ENCODE measurements around the gene PRPSAP2.
"Not testable (repeated sequence)": the region's sequence is repeated elsewhere in the genome, so short reads cannot be mapped to it uniquely, and the experiment has no call there.

Gene PRPSAP2, protein sequence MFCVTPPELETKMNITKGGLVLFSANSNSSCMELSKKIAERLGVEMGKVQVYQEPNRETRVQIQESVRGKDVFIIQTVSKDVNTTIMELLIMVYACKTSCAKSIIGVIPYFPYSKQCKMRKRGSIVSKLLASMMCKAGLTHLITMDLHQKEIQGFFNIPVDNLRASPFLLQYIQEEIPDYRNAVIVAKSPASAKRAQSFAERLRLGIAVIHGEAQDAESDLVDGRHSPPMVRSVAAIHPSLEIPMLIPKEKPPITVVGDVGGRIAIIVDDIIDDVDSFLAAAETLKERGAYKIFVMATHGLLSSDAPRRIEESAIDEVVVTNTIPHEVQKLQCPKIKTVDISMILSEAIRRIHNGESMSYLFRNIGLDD

DNA sequence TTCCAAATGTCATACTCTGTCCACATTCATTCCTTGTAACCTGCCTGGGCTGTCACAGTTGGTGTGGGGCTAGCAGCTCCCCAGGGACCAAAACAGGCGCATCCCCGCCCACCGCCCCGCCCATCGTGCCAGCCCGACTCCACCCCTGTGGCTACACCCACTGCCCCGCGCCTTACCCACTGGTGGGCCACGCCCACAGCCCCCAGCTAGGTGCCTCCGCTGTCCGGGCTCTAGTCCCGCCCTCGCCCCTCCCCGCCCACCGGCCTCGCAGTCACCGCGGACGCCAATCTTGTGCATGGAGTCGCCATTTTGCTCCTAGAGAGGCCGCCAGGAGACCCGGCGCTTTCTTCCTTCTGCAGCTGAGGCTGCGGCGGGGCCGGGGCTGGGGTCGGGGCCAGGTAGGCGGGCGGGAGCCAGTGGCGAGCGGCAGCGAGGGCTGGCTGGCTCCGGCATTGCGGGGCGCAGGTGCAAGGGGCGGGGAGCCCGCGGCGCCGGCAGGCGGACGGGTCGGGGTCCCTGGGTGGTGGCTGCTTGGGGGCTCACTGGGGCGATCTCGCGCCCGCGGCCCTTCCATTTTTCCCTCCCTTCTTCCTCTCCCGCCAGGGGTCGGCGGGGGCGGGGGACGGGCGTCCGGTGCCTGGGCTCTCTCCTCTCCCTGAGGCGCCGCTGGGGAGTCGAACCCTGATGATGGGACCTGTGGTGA, at the start of gene PRPSAP2:
TSS of gene PRPSAP2 (plus strand) at position 268 of the 703 bp plus-strand sequence. CDS start 7,703 bp downstream, outside the sequence.
- DNase-seq (ENCODE audit: low read depth): peak; percentile 85

DNA sequence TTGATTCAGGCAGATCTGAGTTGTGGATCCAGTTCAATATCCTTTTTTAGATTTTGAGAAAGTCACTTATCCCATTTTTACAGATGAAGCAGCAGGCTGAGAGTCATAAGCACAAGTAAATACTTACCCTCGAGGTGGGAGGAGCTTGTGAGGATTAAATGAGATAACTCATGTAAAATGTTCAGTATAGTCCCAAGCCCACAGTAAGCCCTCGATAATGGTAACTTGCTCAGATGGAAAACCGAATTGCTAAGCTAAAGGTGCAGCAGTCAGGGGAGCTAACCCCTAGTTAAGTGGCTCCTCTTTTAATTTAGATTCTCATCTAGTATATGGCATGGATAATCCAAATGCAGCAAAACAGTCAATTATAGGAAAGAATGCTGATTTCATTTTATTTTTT, 42.0 kb upstream of the PRPSAP2 start:
- not testable (repeated sequence) for DNase-seq (ENCODE audit: low read depth)

DNA sequence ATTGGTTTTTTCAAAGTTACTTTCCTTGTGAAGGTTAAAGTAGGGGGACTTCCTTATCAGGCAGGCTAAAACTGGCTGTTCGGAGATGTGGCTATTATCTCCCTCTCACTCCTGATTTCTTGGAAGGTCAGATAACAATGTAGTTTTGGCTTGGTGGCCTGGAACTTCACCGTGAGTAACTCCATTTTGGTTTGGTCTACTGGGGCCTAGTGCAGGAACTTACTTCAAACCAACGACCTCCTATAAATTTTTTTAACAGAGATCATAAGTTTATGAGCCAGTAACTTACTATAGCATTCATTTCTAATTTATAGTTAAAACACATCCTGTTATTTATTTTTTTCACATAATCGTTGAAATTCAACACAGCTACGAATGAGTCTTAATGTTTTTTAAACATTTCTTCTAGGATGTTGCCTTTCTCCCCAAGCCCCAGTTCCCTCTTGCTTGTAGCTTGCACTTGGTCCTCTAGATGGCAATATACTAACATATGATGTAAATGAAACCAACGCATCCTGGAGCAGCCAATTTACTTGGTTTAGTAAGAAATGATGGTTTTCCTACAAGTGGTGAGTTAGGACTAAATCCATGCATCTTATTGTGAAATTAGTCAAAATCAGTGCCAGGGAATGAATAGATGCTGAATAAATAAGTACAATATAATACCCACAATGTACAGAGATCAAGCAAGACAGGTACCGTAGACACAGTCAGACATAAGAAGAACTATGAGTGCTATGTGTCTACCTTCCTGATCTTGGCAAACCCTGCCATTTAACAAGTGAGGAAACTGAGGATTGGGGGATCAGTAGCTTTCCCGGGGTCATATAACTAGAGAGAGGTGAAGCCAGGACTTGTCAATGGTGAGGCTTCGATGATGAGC, 41.2 kb upstream of the PRPSAP2 start:
- DNase-seq (ENCODE audit: low read depth): not testable (repeated sequence)

- DNase-seq (ENCODE audit: low read depth): not testable (repeated sequence)
Observed at GRCh38 chr17:18821430-18821829, 36.5 kb upstream of the PRPSAP2 start.

GRCh38 chr17:18827613-18828012, 30.3 kb upstream of the PRPSAP2 start:
- not testable (repeated sequence) for DNase-seq (ENCODE audit: low read depth)

GRCh38 chr17:18848501-18848900, 9.4 kb upstream of the PRPSAP2 start:
- no peak for DNase-seq (ENCODE audit: low read depth)

DNA sequence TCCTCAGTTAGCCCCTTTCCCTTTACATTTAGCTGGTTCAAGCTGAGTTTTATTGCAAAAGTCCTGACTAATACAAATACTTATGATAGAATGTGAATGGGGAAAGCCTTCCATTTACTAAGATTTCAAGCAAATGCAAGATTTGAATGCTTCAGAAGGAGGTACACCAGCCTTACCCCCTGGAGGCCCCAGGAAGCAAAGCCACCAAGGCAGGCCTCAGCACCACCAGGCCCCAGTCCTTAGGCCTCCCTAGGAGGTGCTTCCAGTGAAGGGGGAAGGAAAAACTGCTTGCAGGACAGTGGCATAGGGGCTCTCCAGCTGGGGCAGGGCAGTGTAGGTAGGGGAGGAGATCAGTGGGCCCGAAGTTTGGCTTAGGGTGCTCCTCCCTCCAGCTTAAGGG, 7.3 kb upstream of the PRPSAP2 start:
- DNase-seq (ENCODE audit: low read depth): no peak

- DNase-seq (ENCODE audit: low read depth): no peak
Observed at GRCh38 chr17:18851201-18851600, 6.7 kb upstream of the PRPSAP2 start.

DNA sequence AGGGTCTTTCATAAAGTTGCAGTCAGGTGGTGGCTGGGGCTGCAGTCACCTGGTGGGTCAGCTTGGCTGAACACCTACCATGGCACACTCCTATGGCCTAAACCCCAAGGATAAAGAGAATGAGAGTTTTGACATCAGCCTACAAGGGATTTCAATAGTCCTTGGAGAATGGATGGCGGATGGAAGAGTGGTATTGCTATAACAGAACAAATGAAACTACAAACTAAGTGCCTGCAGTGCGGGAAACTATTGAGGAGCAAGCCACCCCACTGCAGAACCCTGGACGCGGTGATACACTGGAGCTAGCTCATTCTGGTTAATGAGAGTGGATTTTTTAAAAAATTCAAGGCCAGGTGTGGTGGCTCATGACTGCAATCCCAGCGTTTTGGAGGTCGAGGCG, 3.0 kb upstream of the PRPSAP2 start:
- no peak for DNase-seq (ENCODE audit: low read depth)

DNA sequence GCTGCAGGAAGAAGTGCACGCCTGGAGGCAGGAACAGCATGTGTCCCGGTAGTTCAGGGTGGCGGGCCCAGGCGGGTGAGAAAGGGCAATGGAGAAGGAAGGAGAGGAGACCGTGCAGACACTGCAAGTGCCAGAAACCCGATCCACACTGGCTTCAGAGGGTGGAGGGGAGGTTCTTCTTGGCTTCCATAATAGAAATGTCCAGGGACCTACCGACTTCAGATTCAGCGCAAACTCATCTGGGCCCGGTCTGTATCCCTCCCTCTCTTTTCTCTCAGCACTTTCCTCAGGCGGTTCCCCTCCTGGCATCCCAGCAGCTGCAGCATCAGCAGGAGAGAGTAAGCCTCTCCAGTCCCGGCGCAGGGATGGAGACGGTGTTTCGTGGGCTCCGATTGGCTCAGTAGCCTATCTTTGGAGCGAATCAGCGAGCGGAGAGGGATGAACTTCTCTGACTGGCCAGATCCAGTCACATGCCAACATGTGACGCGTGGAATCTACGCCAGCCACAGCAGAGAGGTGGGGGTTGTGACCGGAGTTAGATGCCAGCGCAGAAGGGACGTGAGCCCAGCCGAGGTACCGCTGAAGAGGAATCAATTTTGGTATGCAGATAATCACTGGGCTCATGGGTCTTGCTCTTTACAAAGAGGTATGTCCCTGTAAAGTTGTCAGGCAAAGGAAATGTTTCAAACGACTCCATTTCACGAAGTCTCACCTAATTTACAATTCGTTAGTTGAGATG, 1.9 kb upstream of the PRPSAP2 start:
- peak; percentile 69 for DNase-seq (ENCODE audit: low read depth)

DNA sequence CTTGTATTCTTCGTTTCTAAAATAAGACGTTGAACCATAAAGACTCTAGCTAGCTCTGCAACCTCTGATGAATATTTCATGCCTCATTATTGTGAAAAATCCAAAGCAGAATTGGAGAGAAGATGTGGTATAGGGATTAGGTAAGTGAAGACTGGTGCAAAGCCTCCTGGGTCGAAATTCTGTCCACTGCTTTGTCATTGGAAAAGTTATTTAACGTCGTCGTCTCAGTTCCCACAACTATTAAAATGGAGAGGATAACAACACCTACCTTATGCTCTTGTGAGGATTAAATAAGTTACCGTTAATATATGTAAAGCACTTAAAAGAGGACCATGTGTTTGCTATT, 1.4 kb upstream of the PRPSAP2 start:
- DNase-seq (ENCODE audit: low read depth): no peak

DNA sequence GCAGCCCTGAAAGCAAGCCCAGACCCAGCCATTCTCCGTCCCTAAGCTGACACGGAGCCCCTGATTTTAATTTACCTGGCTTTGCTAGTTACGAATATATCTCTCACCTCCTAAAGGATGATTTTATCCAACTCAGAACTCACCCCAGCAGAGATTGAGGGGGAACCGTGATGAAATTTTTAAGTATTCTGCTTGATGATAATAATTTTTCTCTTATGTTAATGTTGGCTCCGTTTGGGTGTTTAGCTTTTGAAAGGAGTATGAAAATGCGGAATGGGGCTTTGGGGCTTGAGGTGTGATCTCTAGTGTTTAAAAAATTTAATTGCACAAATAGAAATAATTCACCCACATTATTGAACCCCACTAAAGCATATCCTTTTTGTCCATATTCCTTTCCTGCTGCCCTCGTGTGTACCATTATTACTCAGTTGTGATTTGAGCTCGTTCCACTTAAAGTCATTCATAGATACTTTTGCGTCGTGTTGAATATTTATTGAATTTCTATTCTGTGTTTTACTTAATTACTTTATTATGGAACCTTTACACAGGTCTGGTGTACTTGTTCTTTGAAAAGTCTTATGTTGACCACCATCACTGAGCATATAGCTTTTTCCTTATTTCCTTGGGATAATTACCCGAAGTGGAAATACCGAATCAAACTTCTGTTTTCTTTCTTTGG, 775 bp downstream of the PRPSAP2 start:
- no peak for DNase-seq (ENCODE audit: low read depth)

DNA sequence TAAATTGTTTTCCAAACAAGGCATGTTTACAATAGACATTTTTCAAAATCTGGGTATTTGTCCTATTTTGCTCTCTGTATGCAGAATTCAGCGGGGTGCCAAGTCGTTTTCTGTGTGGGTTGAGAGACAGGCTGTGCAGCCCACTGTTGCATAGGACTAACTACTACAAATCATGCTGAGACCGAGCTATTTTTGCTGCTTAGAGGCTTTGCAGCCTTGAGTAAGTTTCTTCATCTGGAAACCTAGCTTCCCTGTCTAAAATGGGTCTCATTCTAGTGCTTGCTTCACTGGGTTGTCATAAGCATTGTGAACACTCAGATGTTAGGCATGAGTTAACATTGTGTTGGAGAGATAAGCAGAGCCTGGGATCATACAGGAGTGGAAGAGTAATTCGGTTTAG, 1.3 kb downstream of the PRPSAP2 start:
- DNase-seq (ENCODE audit: low read depth): no peak

DNA sequence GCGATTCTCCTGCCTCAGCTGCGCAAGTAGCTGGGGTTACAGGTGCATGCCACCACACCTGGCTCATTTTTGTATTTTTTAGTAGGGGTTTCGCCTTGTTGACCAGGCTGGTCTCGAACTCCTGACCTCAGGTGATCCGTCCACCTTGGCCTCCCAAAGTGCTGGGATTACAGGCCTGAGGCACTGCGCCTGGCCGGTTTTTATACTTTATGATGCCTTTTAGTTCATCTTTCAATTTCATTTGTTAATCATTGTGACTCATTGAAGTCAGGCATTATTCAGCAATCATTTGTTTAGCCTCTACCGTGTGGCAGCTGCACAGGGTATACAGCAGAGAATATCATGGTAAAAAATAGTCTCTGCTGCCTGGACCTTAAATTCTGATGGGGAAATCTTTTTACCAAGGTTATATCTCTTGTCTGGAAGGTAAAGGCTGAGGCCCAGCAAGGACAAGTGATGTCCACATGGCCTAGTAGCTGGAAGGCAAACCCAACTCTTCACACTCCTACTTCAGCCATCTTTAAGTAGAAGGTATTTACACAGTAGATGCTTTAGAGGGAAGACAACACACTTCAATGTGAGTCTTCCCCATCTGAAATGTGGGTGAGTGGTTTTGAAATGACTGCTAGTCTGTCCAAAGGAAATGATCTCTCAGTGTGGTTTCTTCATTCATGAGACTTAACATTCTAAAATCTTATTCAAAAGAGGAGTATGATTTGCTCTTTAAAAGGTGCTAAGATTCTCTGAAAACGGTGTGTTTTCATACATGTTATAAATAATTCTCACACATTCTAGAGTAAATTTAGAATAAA, 2.4 kb downstream of the PRPSAP2 start:
- no peak for DNase-seq (ENCODE audit: low read depth)

DNA sequence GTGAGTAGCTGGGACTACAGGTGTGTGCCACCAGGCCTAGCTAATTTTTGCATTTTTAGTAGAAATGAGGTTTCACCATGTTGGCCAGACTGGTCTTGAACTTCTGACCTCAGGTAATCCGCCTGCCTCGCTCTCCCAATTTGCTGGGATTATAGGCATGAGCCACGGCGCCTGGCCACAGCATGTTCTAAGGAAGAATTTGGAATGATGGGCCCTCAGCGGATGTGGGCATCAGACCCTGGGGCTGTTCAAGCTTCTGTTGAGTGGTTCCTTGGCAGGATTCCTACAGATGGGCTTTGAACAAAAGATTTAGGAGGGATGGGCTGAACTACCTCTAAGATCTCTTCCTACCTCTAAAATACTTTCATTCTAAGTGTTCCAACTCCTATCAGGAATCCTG, 4.1 kb downstream of the PRPSAP2 start:
- no peak for DNase-seq (ENCODE audit: low read depth)

GRCh38 chr17:18864996-18865395, 7.1 kb downstream of the PRPSAP2 start:
- not testable (repeated sequence) for DNase-seq (ENCODE audit: low read depth)

GRCh38 chr17:18866866-18867813, 9.2 kb downstream of the PRPSAP2 start:
- no peak for DNase-seq (ENCODE audit: low read depth)

GRCh38 chr17:18877104-18877645, 19.2 kb downstream of the PRPSAP2 start:
- DNase-seq (ENCODE audit: low read depth): no peak

GRCh38 chr17:18888766-18889290, 30.9 kb downstream of the PRPSAP2 start:
- DNase-seq (ENCODE audit: low read depth): no peak

Data from stimulated activated CD8-positive, alpha-beta memory T cell treated with anti-CD3 and anti-CD28 coated beads, Interleukin-7, amount 100 ng/mL, for 24 hours (primary cell).